Measurements from ENCODE around the gene SPATA33.

DNA sequence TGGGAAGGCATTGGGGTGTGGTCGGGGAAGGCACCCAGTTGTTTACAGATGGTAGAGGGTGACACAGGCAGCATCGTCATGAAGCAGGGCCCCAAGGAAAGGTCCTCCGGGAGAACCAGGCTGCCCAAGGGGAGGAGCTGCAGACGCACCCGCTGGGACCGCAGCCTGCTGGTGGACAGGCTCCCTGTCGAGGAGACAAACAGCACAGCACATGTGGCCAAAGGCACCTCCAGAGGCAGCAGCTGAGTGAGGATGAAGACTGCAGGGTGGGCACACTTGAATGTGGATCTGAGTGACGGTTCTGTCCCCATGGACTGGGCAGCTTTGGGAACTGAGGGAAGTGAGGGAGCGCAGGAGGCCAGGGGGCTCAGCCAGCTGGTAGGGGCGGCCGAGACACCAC is 12.5 kb upstream of the SPATA33 start:
- TF ChIP-seq, protein P1, sequence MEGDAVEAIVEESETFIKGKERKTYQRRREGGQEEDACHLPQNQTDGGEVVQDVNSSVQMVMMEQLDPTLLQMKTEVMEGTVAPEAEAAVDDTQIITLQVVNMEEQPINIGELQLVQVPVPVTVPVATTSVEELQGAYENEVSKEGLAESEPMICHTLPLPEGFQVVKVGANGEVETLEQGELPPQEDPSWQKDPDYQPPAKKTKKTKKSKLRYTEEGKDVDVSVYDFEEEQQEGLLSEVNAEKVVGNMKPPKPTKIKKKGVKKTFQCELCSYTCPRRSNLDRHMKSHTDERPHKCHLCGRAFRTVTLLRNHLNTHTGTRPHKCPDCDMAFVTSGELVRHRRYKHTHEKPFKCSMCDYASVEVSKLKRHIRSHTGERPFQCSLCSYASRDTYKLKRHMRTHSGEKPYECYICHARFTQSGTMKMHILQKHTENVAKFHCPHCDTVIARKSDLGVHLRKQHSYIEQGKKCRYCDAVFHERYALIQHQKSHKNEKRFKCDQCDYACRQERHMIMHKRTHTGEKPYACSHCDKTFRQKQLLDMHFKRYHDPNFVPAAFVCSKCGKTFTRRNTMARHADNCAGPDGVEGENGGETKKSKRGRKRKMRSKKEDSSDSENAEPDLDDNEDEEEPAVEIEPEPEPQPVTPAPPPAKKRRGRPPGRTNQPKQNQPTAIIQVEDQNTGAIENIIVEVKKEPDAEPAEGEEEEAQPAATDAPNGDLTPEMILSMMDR (conservative IDR thresholded peaks at IDR 0.05), result no peak
- no peak for TF ChIP-seq EZH2 (IDR thresholded peaks at IDR 0.05; ENCODE audit: low read depth)

Measured in PC-9 (cell line).